ENCODE results near the gene ZNF236.
A peak's percentile ranks its signal among the peaks of the same experiment; 100 is the strongest.

ZNF236 gene

GRCh38 chr18:77012806-77013541, 190.6 kb downstream of the ZNF236 start:
- Histone ChIP-seq H3K36me3 (peaks cover 95% of the 10 kb centered on the region), H3K4me1 (ENCODE audit: control insufficient read depth in 1 of 2, insufficient read depth in 1 of 2, low read depth in 1 of 2, low read length in 1 of 2) (peaks cover 35 to 48% of the 10 kb centered on the region in 2 experiments), H3K9me3 (no peaks in the 10 kb centered on the region), H3K27me3 (no peaks in the 10 kb centered on the region), H3K4me3 (ENCODE audit: low read depth in 1 of 2, low read length in 1 of 2) (peak overlapping the region in 1 of 2 experiments; percentile 12), H3K27ac (peak overlapping the region; percentile 82)
- no peak for TF ChIP-seq CTCF (IDR thresholded peaks at IDR 0.05)

GRCh38 chr18:77013811-77014521, 191.6 kb downstream of the ZNF236 start:
- no peaks in the 10 kb centered on the region for H3K27me3 ChIP-seq
- H3K4me3 ChIP-seq (ENCODE audit: low read depth in 1 of 2, low read length in 1 of 2) = peak overlapping the region in 1 of 2 experiments; percentile 12
- H3K9me3 ChIP-seq = no peaks in the 10 kb centered on the region
- H3K4me1 ChIP-seq (ENCODE audit: control insufficient read depth in 1 of 2, insufficient read depth in 1 of 2, low read depth in 1 of 2, low read length in 1 of 2) = peaks cover 35 to 48% of the 10 kb centered on the region in 2 experiments
- peak overlapping the region; percentile 82 for H3K27ac ChIP-seq
- H3K36me3 ChIP-seq = peaks cover 93% of the 10 kb centered on the region
- no peak for TF ChIP-seq CTCF (IDR thresholded peaks at IDR 0.05)

GRCh38 chr18:77014538-77014937, 192.2 kb downstream of the ZNF236 start:
- peak overlapping the region in 1 of 2 experiments; percentile 3 for H3K4me3 ChIP-seq (ENCODE audit: low read depth in 1 of 2, low read length in 1 of 2)
- H3K9me3 ChIP-seq = no peaks in the 10 kb centered on the region
- H3K36me3 ChIP-seq = peaks cover 93% of the 10 kb centered on the region
- no peaks in the 10 kb centered on the region for H3K27me3 ChIP-seq
- TF ChIP-seq CTCF (IDR thresholded peaks at IDR 0.05) = no peak
- H3K27ac ChIP-seq = peak overlapping the region; percentile 82
- peaks cover 35 to 48% of the 10 kb centered on the region in 2 experiments for H3K4me1 ChIP-seq (ENCODE audit: control insufficient read depth in 1 of 2, insufficient read depth in 1 of 2, low read depth in 1 of 2, low read length in 1 of 2)

GRCh38 chr18:77015169-77015568, 192.8 kb downstream of the ZNF236 start:
- peak overlapping the region; percentile 82 for H3K27ac ChIP-seq
- peaks cover 36 to 54% of the 10 kb centered on the region in 2 experiments for H3K4me1 ChIP-seq (ENCODE audit: control insufficient read depth in 1 of 2, insufficient read depth in 1 of 2, low read depth in 1 of 2, low read length in 1 of 2)
- H3K4me3 ChIP-seq (ENCODE audit: low read depth in 1 of 2, low read length in 1 of 2) = no peak overlapping the region
- H3K27me3 ChIP-seq = no peaks in the 10 kb centered on the region
- no peaks in the 10 kb centered on the region for H3K9me3 ChIP-seq
- TF ChIP-seq CTCF (IDR thresholded peaks at IDR 0.05) = no peak
- H3K36me3 ChIP-seq = peaks cover 94% of the 10 kb centered on the region

- TF ChIP-seq CTCF (IDR thresholded peaks at IDR 0.05) = no peak
- Histone ChIP-seq H3K36me3 (peaks cover 95% of the 10 kb centered on the region), H3K27ac (peak overlapping the region; percentile 82), H3K4me1 (ENCODE audit: control insufficient read depth in 1 of 2, insufficient read depth in 1 of 2, low read depth in 1 of 2, low read length in 1 of 2) (peaks cover 45 to 63% of the 10 kb centered on the region in 2 experiments), H3K9me3 (no peaks in the 10 kb centered on the region), H3K4me3 (ENCODE audit: low read depth in 1 of 2, low read length in 1 of 2) (no peak overlapping the region), H3K27me3 (no peaks in the 10 kb centered on the region)
Measured at GRCh38 chr18:77015771-77016710, 193.7 kb downstream of the ZNF236 start.

Measured in neutrophil (primary cell).